Mucosa of rectum (tissue), 2 donors: ENCODE data around the gene COPG1.
"Not testable (repeated sequence)": the region's sequence is repeated elsewhere in the genome, so short reads cannot be mapped to it uniquely, and the experiment has no call there.

Source experiments
- H3K27ac ChIP-seq, 2 donors: one replicate each; pipeline ENCODE4 v1.7.0; 2013; ENCODE audit warnings: inconsistent platforms in 2 of 2, low read depth in 2 of 2, low read length in 2 of 2
- H3K27me3 ChIP-seq, 2 donors: one replicate each; pipeline ENCODE4 v1.7.0; 2013; ENCODE audit warnings: low read length in 2 of 2; ENCODE audit not compliant: control insufficient read depth in 2 of 2, insufficient read depth in 2 of 2
- H3K36me3 ChIP-seq, 2 donors: one replicate each; pipeline ENCODE4 v1.7.0; 2013; ENCODE audit warnings: low read length in 2 of 2; ENCODE audit not compliant: control insufficient read depth in 2 of 2, insufficient read depth in 2 of 2
- H3K4me1 ChIP-seq, 2 donors: one replicate each; pipeline ENCODE4 v1.7.0; 2013; ENCODE audit warnings: low read length in 2 of 2, mild to moderate bottlenecking in 1 of 2; ENCODE audit not compliant: control insufficient read depth in 2 of 2, insufficient read depth in 2 of 2
- H3K4me3 ChIP-seq, 2 donors: one replicate each; pipeline ENCODE4 v1.7.0; 2013; ENCODE audit warnings: low read length in 2 of 2
- H3K9ac ChIP-seq, 2 donors: one replicate each; pipeline ENCODE4 v1.7.0; 2013; ENCODE audit warnings: low read length in 2 of 2, low read depth in 1 of 2, mild to moderate bottlenecking in 1 of 2
- H3K9me3 ChIP-seq, 2 donors: one replicate each; pipeline ENCODE4 v1.7.0; 2013; ENCODE audit warnings: low read length in 2 of 2; ENCODE audit not compliant: control insufficient read depth in 2 of 2
- donor health status: healthy.
- donor health status: Normal muscosa, but diverticular disease.

The COPG1 gene

DNA sequence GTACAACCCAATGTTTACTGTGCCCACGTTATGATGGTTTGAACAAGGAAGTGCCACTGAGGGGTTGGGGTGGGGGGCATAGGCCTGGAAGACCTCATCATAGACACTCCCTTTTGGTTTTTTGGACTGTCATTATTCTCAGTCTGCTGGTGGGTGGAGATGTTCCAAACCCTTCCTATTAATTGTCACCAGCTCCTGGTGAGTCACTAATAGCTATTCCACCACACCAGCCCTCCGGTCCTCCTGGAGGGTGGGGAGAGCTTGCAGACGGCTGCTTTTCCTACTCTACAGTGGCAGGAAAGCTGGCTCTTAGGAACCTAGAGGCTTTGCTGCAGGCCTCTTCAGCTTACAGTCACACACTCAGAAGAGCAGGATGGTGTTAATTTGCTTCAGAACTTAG lies 9.0 kb upstream of the COPG1 start:
- Histone ChIP-seq H3K4me1 (peaks cover 1 to 5% of the 10 kb centered on the region in 2 donors), H3K27ac (no peak overlapping the region), H3K36me3 (no peaks in the 10 kb centered on the region), H3K9me3 (no peaks in the 10 kb centered on the region), H3K27me3 (no peaks in the 10 kb centered on the region), H3K9ac (no peak overlapping the region), H3K4me3 (no peak overlapping the region)

DNA sequence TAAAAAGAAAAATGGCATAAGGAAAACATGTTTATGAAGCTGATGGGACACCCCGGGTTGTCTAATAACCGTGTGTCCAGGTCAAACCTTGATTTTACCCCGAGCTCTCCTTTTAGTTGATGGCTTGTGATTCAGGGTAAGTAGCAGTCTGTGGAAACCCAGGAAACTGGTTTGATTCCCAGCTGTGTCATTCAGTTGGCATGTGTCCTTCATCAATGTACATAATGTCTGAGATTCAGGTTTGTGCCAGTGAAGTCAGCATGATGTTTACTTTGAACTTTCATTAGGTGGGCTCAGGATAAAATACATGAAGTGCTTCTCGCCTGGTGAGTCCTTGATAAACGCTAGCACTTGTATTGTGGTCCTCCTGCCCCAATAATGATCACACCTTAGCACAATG lies 4.3 kb upstream of the COPG1 start:
- Histone ChIP-seq H3K36me3 (no peaks in the 10 kb centered on the region), H3K4me3 (no peak overlapping the region), H3K9me3 (no peaks in the 10 kb centered on the region), H3K9ac (peak overlapping the region in 1 of 2 donors; percentile 13), H3K27ac (peak overlapping the region; percentile 7 to 35), H3K4me1 (peaks cover 14 to 18% of the 10 kb centered on the region in 2 donors), H3K27me3 (no peaks in the 10 kb centered on the region)

DNA sequence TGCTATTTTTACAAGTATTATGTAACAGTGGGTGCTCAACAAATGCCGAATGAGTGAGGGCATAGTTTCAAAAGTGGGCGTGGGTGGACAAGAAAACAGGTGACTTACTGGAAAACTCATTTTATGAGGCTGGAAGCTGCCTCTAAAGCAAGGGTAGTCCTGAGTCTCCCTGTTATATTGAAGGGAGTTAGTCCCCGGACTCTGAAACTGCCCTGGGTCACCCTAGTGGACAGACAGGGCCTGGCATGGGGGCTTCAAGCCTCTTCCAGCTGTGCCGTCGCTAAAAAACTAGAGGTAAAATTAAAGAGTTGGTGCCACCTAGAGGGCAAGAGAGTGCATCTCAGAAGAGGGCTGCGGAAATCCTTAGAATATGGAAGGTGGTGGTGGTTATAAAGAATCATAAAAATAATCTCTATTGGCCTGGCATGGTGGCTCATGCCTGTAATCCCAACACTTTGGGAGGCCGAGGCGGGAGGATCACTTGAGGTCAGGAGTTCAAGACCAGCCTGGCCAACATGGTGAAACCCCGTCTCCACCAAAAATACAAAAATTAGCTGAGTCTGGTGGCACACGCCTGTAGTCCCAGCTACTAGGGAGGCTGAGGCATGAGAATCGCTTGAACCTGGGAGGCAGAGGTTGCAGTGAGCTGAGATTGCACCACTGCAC lies 3.6 kb upstream of the COPG1 start:
- peak overlapping the region in 1 of 2 donors; percentile 20 for H3K4me3 ChIP-seq
- peak overlapping the region in 1 of 2 donors; percentile 13 for H3K9ac ChIP-seq

DNA sequence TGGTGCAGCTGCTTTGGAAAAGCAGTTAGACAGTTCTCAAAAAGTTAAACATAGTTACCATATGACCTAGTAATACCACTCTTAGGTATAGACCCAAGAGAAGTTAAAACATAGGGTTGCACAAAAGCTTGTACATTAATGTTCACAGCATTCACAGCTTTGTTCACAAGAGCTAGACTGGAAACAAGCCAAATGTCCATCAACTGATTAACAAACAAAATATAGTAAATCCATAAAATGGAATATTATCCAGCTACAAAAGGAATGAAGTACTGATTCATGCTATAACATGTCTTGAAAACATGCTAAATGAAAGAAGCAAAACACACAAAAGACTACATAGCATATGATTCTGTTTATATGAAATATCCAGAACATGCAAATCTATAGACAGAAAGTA lies 2.8 kb upstream of the COPG1 start:
- H3K9ac ChIP-seq = no peak overlapping the region
- peaks cover 19 to 23% of the 10 kb centered on the region in 2 donors for H3K4me1 ChIP-seq
- H3K27ac ChIP-seq = no peak overlapping the region
- H3K9me3 ChIP-seq = no peaks in the 10 kb centered on the region
- no peak overlapping the region for H3K4me3 ChIP-seq
- H3K36me3 ChIP-seq = no peaks in the 10 kb centered on the region
- no peaks in the 10 kb centered on the region for H3K27me3 ChIP-seq

More for the DNA sequence above, 3.6 kb upstream of the COPG1 start:
- Histone ChIP-seq H3K4me1 (peaks cover 19 to 23% of the 10 kb centered on the region in 2 donors), H3K27ac (peak overlapping the region; percentile 7 to 35)
- H3K36me3 ChIP-seq, H3K27me3 ChIP-seq, H3K9me3 ChIP-seq: not testable (repeated sequence)

DNA sequence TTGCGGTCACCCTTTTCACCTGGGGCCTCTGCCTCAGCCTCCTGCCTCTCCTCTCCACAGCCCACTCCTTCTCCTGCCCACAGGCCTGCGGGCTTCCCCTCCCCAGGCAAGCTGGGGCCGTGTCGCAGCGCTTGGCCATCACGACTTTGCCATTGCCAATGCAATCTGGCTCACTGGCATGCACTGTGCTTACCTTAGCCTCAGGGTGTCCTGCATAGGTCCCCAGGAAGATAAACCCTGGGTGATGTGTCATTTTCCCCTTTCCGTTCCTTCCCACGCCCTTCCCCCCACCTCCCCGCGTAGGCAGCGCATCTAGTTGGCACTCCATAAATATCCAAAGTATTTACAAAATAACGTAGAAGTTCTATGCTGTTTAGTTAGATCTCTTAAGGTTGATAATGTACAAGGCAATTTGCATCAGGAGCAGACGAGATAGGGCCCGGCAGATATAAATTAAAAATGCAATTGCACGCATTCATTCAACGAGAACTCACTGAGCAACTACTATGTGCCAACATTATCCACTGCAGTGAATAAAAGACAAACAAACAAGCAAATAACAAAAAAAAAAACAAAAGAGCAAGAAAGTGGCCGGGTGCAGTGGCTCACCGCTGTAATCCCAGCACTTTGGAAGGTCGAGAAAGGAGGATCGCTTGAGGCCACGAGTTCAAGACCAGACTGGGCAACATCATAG lies 973 bp upstream of the COPG1 start:
- H3K27me3 ChIP-seq = no peaks in the 10 kb centered on the region
- peak overlapping the region; percentile 98 to 99 for H3K4me3 ChIP-seq
- H3K27ac ChIP-seq = peak overlapping the region; percentile 86 to 91
- H3K4me1 ChIP-seq = peaks cover 19 to 23% of the 10 kb centered on the region in 2 donors
- H3K9ac ChIP-seq = peak overlapping the region; percentile 99
- H3K36me3 ChIP-seq = peaks cover 14 to 17% of the 10 kb centered on the region in 2 donors
- H3K9me3 ChIP-seq = no peaks in the 10 kb centered on the region

DNA sequence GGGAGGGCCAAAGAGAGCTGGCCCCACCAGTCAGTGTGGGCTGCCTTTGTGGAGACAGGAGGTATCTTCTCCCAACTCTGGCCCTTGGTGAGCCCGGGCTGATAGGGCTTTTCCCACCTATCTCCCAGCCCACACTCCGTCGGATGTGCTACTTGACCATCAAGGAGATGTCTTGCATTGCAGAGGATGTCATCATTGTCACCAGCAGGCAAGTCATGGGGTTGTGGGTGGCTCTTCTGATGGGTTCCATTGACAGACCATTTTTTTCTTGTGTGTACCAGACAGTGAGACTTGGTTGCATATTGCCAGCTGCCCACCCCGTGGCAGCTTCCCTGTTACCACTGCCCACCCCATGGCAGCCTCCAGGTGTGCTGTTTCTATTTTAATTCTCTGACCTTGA lies 3.3 kb downstream of the COPG1 start:
- peaks cover 15 to 19% of the 10 kb centered on the region in 2 donors for H3K4me1 ChIP-seq
- H3K27me3 ChIP-seq = no peaks in the 10 kb centered on the region
- H3K9ac ChIP-seq = no peak overlapping the region
- no peak overlapping the region for H3K4me3 ChIP-seq
- no peak overlapping the region for H3K27ac ChIP-seq
- H3K9me3 ChIP-seq = no peaks in the 10 kb centered on the region
- peaks cover 55 to 56% of the 10 kb centered on the region in 2 donors for H3K36me3 ChIP-seq

DNA sequence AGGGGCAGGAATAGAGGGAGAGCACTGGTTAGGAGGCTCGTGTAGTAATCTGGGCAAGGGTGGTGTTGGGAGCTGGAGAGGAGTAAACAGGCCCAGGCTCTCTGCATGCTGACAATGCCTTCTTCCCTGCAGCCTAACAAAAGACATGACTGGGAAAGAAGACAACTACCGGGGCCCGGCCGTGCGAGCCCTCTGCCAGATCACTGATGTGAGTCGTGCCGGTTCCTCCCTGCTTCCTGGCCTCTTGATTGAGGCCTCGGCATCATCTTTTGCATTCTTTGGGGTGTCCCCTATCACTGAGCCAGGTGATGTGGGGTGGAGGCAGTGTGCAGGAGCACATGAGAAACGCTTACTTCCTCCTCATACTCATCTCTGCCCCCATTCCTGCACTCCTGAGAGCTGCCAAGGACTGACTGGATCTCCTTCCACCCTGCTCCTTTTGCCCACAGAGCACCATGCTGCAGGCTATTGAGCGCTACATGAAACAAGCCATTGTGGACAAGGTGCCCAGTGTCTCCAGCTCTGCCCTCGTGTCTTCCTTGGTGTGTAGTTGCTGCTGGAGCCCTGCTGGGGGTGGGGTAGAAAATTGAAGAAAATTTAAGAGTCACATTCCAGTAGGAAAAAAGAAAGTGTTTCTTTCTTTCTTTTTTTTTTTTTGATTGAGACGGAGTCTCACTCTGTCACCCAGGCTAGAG lies 5.3 kb downstream of the COPG1 start:
- H3K4me1 ChIP-seq = peaks cover 7 to 8% of the 10 kb centered on the region in 2 donors
- H3K27me3 ChIP-seq = no peaks in the 10 kb centered on the region
- H3K9ac ChIP-seq = no peak overlapping the region
- H3K27ac ChIP-seq = no peak overlapping the region
- peaks cover 68 to 70% of the 10 kb centered on the region in 2 donors for H3K36me3 ChIP-seq
- no peaks in the 10 kb centered on the region for H3K9me3 ChIP-seq
- no peak overlapping the region for H3K4me3 ChIP-seq

DNA sequence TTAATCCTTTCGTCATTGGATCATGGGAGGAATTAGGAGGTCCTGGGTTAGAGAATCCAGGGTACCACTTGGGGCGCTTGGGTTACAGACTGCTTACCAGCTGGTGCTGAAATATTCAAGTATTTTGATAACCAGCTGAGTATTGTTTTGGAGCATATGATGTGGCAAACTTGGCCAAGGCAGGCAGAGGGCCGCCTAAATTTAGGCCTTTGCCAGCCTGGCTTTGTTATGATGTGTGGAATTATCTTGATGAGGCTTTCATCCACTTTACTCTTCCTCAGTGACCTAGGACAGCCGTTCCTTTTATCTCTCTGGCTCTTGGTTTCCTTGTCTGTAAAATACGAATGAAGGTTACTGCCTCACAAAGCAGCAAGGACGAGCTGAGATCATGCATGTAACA lies 6.9 kb downstream of the COPG1 start:
- no peaks in the 10 kb centered on the region for H3K27me3 ChIP-seq
- H3K4me3 ChIP-seq = no peak overlapping the region
- H3K36me3 ChIP-seq = peaks cover 84 to 86% of the 10 kb centered on the region in 2 donors
- H3K9me3 ChIP-seq = no peaks in the 10 kb centered on the region
- H3K27ac ChIP-seq = no peak overlapping the region
- no peak overlapping the region for H3K9ac ChIP-seq
- peaks cover 7% of the 10 kb centered on the region in 2 donors for H3K4me1 ChIP-seq

DNA sequence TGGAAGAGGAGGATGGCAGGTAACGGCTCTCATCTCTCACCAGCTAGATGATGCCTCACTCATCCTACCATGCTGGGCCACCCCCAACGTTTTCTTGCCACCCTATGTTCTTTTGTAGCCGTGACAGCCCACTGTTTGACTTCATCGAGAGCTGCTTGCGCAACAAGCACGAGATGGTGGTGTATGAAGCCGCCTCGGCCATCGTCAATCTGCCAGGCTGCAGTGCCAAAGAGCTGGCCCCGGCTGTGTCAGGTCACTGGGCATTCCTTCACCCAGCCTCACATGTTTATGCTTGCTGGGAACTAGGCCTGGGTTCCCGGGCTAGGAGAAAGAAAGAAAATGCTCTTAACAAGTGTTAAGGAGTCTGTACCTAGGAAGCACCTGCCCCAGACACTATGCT lies 8.2 kb downstream of the COPG1 start:
- Histone ChIP-seq H3K27me3 (no peaks in the 10 kb centered on the region), H3K4me1 (peaks cover 7% of the 10 kb centered on the region in 2 donors), H3K27ac (no peak overlapping the region), H3K36me3 (peaks cover 85 to 86% of the 10 kb centered on the region in 2 donors), H3K9me3 (no peaks in the 10 kb centered on the region), H3K4me3 (no peak overlapping the region), H3K9ac (no peak overlapping the region)
